ENCODE results near the gene SCARB2.

- TF ChIP-seq CTCF (IDR thresholded peaks at IDR 0.05) = no peak
- TF ChIP-seq POLR2A (IDR thresholded peaks at IDR 0.05) = no peak
- TF ChIP-seq POLR2AphosphoS5 (IDR thresholded peaks at IDR 0.05) = no peak
These were observed 72.4 kb downstream of the SCARB2 start for GRCh38 chr4:76141241-76141640.
